Measurements from ENCODE around the gene ROR2. TPM values are rescaled to one million over a fixed set of nuclear protein-coding genes. Genes with fewer than 3 reads are reported as not detected.

ROR2 gene
- total RNA-seq, 2 donors from 2014 or later: 0.07 to 0.10 TPM

- H3K27me3 Mint-ChIP-seq (ENCODE audit: low read depth): peaks cover 1% of the 10 kb centered on the region
- H3K27ac Mint-ChIP-seq: no peak overlapping the region
- no peak for DNase-seq
- peaks cover 7 to 12% of the 10 kb centered on the region in 2 donors for H3K36me3 Mint-ChIP-seq (ENCODE audit: insufficient read depth in 2 of 2)
- no peaks in the 10 kb centered on the region for H3K4me1 Mint-ChIP-seq (ENCODE audit: low read depth)
- H3K9me3 Mint-ChIP-seq: peaks cover 7 to 9% of the 10 kb centered on the region in 2 donors
- ATAC-seq (replicated peaks in 1 of 2): no peak
- H3K4me3 Mint-ChIP-seq: no peak overlapping the region
Observed at GRCh38 chr9:91927922-91928510, 22.0 kb downstream of the ROR2 start.

GRCh38 chr9:91924090-91924489 lies 25.9 kb downstream of the ROR2 start:
- H3K27me3 Mint-ChIP-seq (ENCODE audit: low read depth): peaks cover 9% of the 10 kb centered on the region
- H3K4me1 Mint-ChIP-seq (ENCODE audit: low read depth): no peaks in the 10 kb centered on the region
- ATAC-seq (replicated peaks in 1 of 2): no peak
- H3K4me3 Mint-ChIP-seq: no peak overlapping the region
- H3K9me3 Mint-ChIP-seq: no peaks in the 10 kb centered on the region
- no peak for DNase-seq
- no peak overlapping the region for H3K27ac Mint-ChIP-seq
- H3K36me3 Mint-ChIP-seq (ENCODE audit: insufficient read depth in 2 of 2): no peaks in the 10 kb centered on the region

- Mint-ChIP-seq H3K27me3 (ENCODE audit: low read depth) (peaks cover 14% of the 10 kb centered on the region), H3K27ac (no peak overlapping the region), H3K9me3 (no peaks in the 10 kb centered on the region), H3K4me3 (no peak overlapping the region), H3K36me3 (ENCODE audit: insufficient read depth in 2 of 2) (no peaks in the 10 kb centered on the region), H3K4me1 (ENCODE audit: low read depth) (no peaks in the 10 kb centered on the region)
- DNase-seq (no peak), ATAC-seq (replicated peaks in 1 of 2) (no peak)
Observed at GRCh38 chr9:91923145-91923544, 26.9 kb downstream of the ROR2 start.

GRCh38 chr9:91921371-91921770 lies 28.7 kb downstream of the ROR2 start:
- Mint-ChIP-seq H3K27ac (no peak overlapping the region), H3K9me3 (no peaks in the 10 kb centered on the region), H3K4me3 (no peak overlapping the region), H3K27me3 (ENCODE audit: low read depth) (peaks cover 22% of the 10 kb centered on the region), H3K36me3 (ENCODE audit: insufficient read depth in 2 of 2) (no peaks in the 10 kb centered on the region), H3K4me1 (ENCODE audit: low read depth) (no peaks in the 10 kb centered on the region)
- DNase-seq (no peak), ATAC-seq (replicated peaks in 1 of 2) (no peak)

GRCh38 chr9:91920630-91921350 lies 29.2 kb downstream of the ROR2 start:
- Mint-ChIP-seq H3K27ac (no peak overlapping the region), H3K4me1 (ENCODE audit: low read depth) (no peaks in the 10 kb centered on the region)
- ATAC-seq (replicated peaks in 1 of 2): no peak

GRCh38 chr9:91919621-91920020 lies 30.4 kb downstream of the ROR2 start:
- DNase-seq (no peak), ATAC-seq (replicated peaks in 1 of 2) (no peak)
- no peak overlapping the region for H3K4me3 Mint-ChIP-seq
- no peaks in the 10 kb centered on the region for H3K36me3 Mint-ChIP-seq (ENCODE audit: insufficient read depth in 2 of 2)
- H3K4me1 Mint-ChIP-seq (ENCODE audit: low read depth): no peaks in the 10 kb centered on the region
- no peaks in the 10 kb centered on the region for H3K9me3 Mint-ChIP-seq
- H3K27ac Mint-ChIP-seq: no peak overlapping the region
- peaks cover 22% of the 10 kb centered on the region for H3K27me3 Mint-ChIP-seq (ENCODE audit: low read depth)

More at GRCh38 chr9:91920630-91921350, 29.2 kb downstream of the ROR2 start:
- no peak for DNase-seq
- H3K27me3 Mint-ChIP-seq (ENCODE audit: low read depth): peaks cover 22% of the 10 kb centered on the region
- H3K36me3 Mint-ChIP-seq (ENCODE audit: insufficient read depth in 2 of 2): no peaks in the 10 kb centered on the region
- no peaks in the 10 kb centered on the region for H3K9me3 Mint-ChIP-seq
- H3K4me3 Mint-ChIP-seq: no peak overlapping the region

GRCh38 chr9:91917436-91917835 lies 32.6 kb downstream of the ROR2 start:
- H3K27me3 Mint-ChIP-seq (ENCODE audit: low read depth): peaks cover 16% of the 10 kb centered on the region
- H3K9me3 Mint-ChIP-seq: no peaks in the 10 kb centered on the region
- H3K4me3 Mint-ChIP-seq: no peak overlapping the region
- no peaks in the 10 kb centered on the region for H3K4me1 Mint-ChIP-seq (ENCODE audit: low read depth)
- ATAC-seq (replicated peaks in 1 of 2) (no peak), DNase-seq (no peak)
- H3K27ac Mint-ChIP-seq: no peak overlapping the region
- no peaks in the 10 kb centered on the region for H3K36me3 Mint-ChIP-seq (ENCODE audit: insufficient read depth in 2 of 2)

GRCh38 chr9:91915524-91916263 lies 34.3 kb downstream of the ROR2 start:
- DNase-seq (no peak), ATAC-seq (replicated peaks in 1 of 2) (no peak)
- no peak overlapping the region for H3K4me3 Mint-ChIP-seq
- H3K27me3 Mint-ChIP-seq (ENCODE audit: low read depth): peaks cover 16% of the 10 kb centered on the region
- H3K9me3 Mint-ChIP-seq: no peaks in the 10 kb centered on the region
- no peaks in the 10 kb centered on the region for H3K4me1 Mint-ChIP-seq (ENCODE audit: low read depth)
- no peak overlapping the region for H3K27ac Mint-ChIP-seq
- no peaks in the 10 kb centered on the region for H3K36me3 Mint-ChIP-seq (ENCODE audit: insufficient read depth in 2 of 2)

GRCh38 chr9:91914937-91915336 lies 35.1 kb downstream of the ROR2 start:
- no peak overlapping the region for H3K27ac Mint-ChIP-seq
- no peak for DNase-seq
- peaks cover 16% of the 10 kb centered on the region for H3K27me3 Mint-ChIP-seq (ENCODE audit: low read depth)
- ATAC-seq (replicated peaks in 1 of 2): no peak
- H3K4me3 Mint-ChIP-seq: no peak overlapping the region
- H3K9me3 Mint-ChIP-seq: no peaks in the 10 kb centered on the region
- H3K4me1 Mint-ChIP-seq (ENCODE audit: low read depth): no peaks in the 10 kb centered on the region
- no peaks in the 10 kb centered on the region for H3K36me3 Mint-ChIP-seq (ENCODE audit: insufficient read depth in 2 of 2)

GRCh38 chr9:91914404-91914803 lies 35.6 kb downstream of the ROR2 start:
- ATAC-seq (replicated peaks in 1 of 2): no peak

GRCh38 chr9:91913986-91914385 lies 36.0 kb downstream of the ROR2 start:
- Mint-ChIP-seq H3K4me1 (ENCODE audit: low read depth) (no peaks in the 10 kb centered on the region), H3K27ac (no peak overlapping the region), H3K27me3 (ENCODE audit: low read depth) (peaks cover 12% of the 10 kb centered on the region), H3K4me3 (no peak overlapping the region), H3K36me3 (ENCODE audit: insufficient read depth in 2 of 2) (no peaks in the 10 kb centered on the region), H3K9me3 (no peaks in the 10 kb centered on the region)
- DNase-seq: no peak
- no peak for ATAC-seq (replicated peaks in 1 of 2)

More at GRCh38 chr9:91914404-91914803, 35.6 kb downstream of the ROR2 start:
- no peaks in the 10 kb centered on the region for H3K4me1 Mint-ChIP-seq (ENCODE audit: low read depth)
- H3K27ac Mint-ChIP-seq: no peak overlapping the region
- DNase-seq: no peak
- no peak overlapping the region for H3K4me3 Mint-ChIP-seq
- no peaks in the 10 kb centered on the region for H3K9me3 Mint-ChIP-seq
- peaks cover 16% of the 10 kb centered on the region for H3K27me3 Mint-ChIP-seq (ENCODE audit: low read depth)
- H3K36me3 Mint-ChIP-seq (ENCODE audit: insufficient read depth in 2 of 2): no peaks in the 10 kb centered on the region

- Mint-ChIP-seq H3K27ac (no peak overlapping the region), H3K4me1 (ENCODE audit: low read depth) (no peaks in the 10 kb centered on the region), H3K36me3 (ENCODE audit: insufficient read depth in 2 of 2) (no peaks in the 10 kb centered on the region), H3K9me3 (no peaks in the 10 kb centered on the region), H3K27me3 (ENCODE audit: low read depth) (peaks cover 8% of the 10 kb centered on the region), H3K4me3 (no peak overlapping the region)
- ATAC-seq (replicated peaks in 1 of 2) (no peak), DNase-seq (no peak)
Observed at GRCh38 chr9:91913096-91913495, 36.9 kb downstream of the ROR2 start.

GRCh38 chr9:91911657-91912056 lies 38.4 kb downstream of the ROR2 start:
- no peak overlapping the region for H3K4me3 Mint-ChIP-seq
- peaks cover 7% of the 10 kb centered on the region for H3K27me3 Mint-ChIP-seq (ENCODE audit: low read depth)
- H3K36me3 Mint-ChIP-seq (ENCODE audit: insufficient read depth in 2 of 2): no peaks in the 10 kb centered on the region
- H3K27ac Mint-ChIP-seq: no peak overlapping the region
- no peak for ATAC-seq (replicated peaks in 1 of 2)
- H3K4me1 Mint-ChIP-seq (ENCODE audit: low read depth): peaks cover 5% of the 10 kb centered on the region
- DNase-seq: no peak
- H3K9me3 Mint-ChIP-seq: no peaks in the 10 kb centered on the region

All from activated T-cell treated with anti-CD3 and anti-CD28 coated beads, Interleukin-2, amount 50 U/mL, for 72 hours (primary cell).